DND-41 (cell line): ENCODE data around the gene KRT7.

ENCODE experiments used
- EZH2 ChIP-seq: IDR thresholded peaks from 3 replicates; pipeline ENCODE4 v1.6.1; 2012; ENCODE audit warnings: borderline replicate concordance, low read depth, mild to moderate bottlenecking, moderate library complexity, low read length, inconsistent platforms; ENCODE audit not compliant: severe bottlenecking
- TF ChIP-seq, protein P1 (sequence below): IDR thresholded peaks from 2 replicates; pipeline ENCODE4 v1.5.1; 2012; ENCODE audit warnings: borderline replicate concordance, low read length, moderate library complexity, mild to moderate bottlenecking; ENCODE audit not compliant: poor library complexity, severe bottlenecking; ENCODE audit errors: extremely low read depth

DNA sequence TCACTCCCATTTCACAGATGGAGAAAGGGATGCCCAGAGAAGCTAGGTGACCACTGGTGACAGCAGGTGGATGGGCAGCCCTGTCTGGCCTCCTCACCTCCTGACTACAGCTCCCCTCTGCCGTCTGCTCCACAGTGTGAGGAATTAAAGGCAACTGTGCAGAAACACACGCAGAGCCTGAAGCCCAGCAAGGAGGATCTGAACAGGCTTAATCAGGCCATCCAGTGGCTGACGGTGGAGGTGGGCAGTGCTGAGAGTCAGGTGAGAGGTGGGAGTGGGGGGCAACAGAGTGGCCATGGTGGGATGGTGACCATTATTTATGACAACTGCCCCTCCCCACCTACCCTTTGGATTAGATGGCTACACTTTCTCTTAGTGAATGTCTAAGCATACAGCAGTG is 42.6 kb downstream of the KRT7 start:
- TF ChIP-seq, protein P1, sequence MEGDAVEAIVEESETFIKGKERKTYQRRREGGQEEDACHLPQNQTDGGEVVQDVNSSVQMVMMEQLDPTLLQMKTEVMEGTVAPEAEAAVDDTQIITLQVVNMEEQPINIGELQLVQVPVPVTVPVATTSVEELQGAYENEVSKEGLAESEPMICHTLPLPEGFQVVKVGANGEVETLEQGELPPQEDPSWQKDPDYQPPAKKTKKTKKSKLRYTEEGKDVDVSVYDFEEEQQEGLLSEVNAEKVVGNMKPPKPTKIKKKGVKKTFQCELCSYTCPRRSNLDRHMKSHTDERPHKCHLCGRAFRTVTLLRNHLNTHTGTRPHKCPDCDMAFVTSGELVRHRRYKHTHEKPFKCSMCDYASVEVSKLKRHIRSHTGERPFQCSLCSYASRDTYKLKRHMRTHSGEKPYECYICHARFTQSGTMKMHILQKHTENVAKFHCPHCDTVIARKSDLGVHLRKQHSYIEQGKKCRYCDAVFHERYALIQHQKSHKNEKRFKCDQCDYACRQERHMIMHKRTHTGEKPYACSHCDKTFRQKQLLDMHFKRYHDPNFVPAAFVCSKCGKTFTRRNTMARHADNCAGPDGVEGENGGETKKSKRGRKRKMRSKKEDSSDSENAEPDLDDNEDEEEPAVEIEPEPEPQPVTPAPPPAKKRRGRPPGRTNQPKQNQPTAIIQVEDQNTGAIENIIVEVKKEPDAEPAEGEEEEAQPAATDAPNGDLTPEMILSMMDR = no peak
- TF ChIP-seq EZH2 = no peak
